M059J (cell line): ENCODE data around the gene RNF144B. TPM values are rescaled to one million over a fixed set of nuclear protein-coding genes. Genes with fewer than 3 reads are reported as not detected.
A peak's percentile ranks its signal among the peaks of the same experiment; 100 is the strongest.
"Not testable (repeated sequence)": the region's sequence is repeated elsewhere in the genome, so short reads cannot be mapped to it uniquely, and the experiment has no call there.

Experiments
- DNase-seq: peaks from one replicate; pipeline ENCODE4 v3.0.0-alpha.2; 2012; ENCODE audit warnings: low read depth
- total RNA-seq: library from RNA; depleted of rRNA; stranded (reverse); fragments of >200 nt; shearing (Covaris generic); gene quantifications from 2 replicates; pipeline ENCODE4 v1.2.3, GENCODE V29; 2014

The RNF144B gene
- total RNA-seq, 1 experiment from 2014 or later, result 8.6 TPM

GRCh38 chr6:18371010-18371409 lies 16.1 kb upstream of the RNF144B start:
- no peak for DNase-seq

- DNase-seq, result peak; percentile 48
These were observed 15.5 kb upstream of the RNF144B start for GRCh38 chr6:18371656-18372055.

- DNase-seq, result peak; percentile 86
These were observed 6.9 kb upstream of the RNF144B start for GRCh38 chr6:18380158-18380836.

GRCh38 chr6:18380851-18381250 lies 6.3 kb upstream of the RNF144B start:
- DNase-seq, result peak; percentile 65

- DNase-seq, result no peak
These were observed 3.7 kb upstream of the RNF144B start for GRCh38 chr6:18383441-18383840.

- no peak for DNase-seq
These were observed 2.5 kb upstream of the RNF144B start for GRCh38 chr6:18384621-18385020.

GRCh38 chr6:18386298-18386976 lies 713 bp upstream of the RNF144B start:
- no peak for DNase-seq

- DNase-seq, result peak; percentile 56
These were observed 1.1 kb downstream of the RNF144B start for GRCh38 chr6:18388271-18388670.

GRCh38 chr6:18388942-18389341 lies 1.8 kb downstream of the RNF144B start:
- peak; percentile 91 for DNase-seq

- DNase-seq, result peak; percentile 49
These were observed 2.3 kb downstream of the RNF144B start for GRCh38 chr6:18389479-18389878.

GRCh38 chr6:18390476-18390875 lies 3.3 kb downstream of the RNF144B start:
- no peak for DNase-seq

GRCh38 chr6:18391023-18391422 lies 3.9 kb downstream of the RNF144B start:
- DNase-seq, result no peak

GRCh38 chr6:18392346-18392877 lies 5.3 kb downstream of the RNF144B start:
- no peak for DNase-seq

- no peak for DNase-seq
These were observed 6.5 kb downstream of the RNF144B start for GRCh38 chr6:18393698-18394097.

GRCh38 chr6:18395177-18395855 lies 8.2 kb downstream of the RNF144B start:
- no peak for DNase-seq

GRCh38 chr6:18395856-18396197 lies 8.7 kb downstream of the RNF144B start:
- no peak for DNase-seq

GRCh38 chr6:18397701-18398100 lies 10.6 kb downstream of the RNF144B start:
- no peak for DNase-seq

- DNase-seq, result not testable (repeated sequence)
These were observed 11.1 kb downstream of the RNF144B start for GRCh38 chr6:18398225-18398624.

GRCh38 chr6:18400831-18401446 lies 13.8 kb downstream of the RNF144B start:
- peak; percentile 88 for DNase-seq

GRCh38 chr6:18404965-18405364 lies 17.8 kb downstream of the RNF144B start:
- DNase-seq, result not testable (repeated sequence)

GRCh38 chr6:18405477-18406293 lies 18.5 kb downstream of the RNF144B start:
- DNase-seq, result peak; percentile 98
